NCI-H510A (cell line): ENCODE data around the gene GTSE1.
"Not testable (repeated sequence)": the region's sequence is repeated elsewhere in the genome, so short reads cannot be mapped to it uniquely, and the experiment has no call there.

Experiments used
- DNase-seq: peaks from one replicate; lab custom pipeline; 2025; lab: John Stamatoyannopoulos, UW

Gene GTSE1

GRCh38 chr22:46294784-46295183 lies 1.9 kb upstream of the GTSE1 start:
- no peak for DNase-seq

- DNase-seq = no peak
Measured at GRCh38 chr22:46295277-46295971, 1.2 kb upstream of the GTSE1 start.

- DNase-seq = no peak
Measured at GRCh38 chr22:46297151-46297812, 612 bp downstream of the GTSE1 start.

GRCh38 chr22:46299101-46299500 lies 2.4 kb downstream of the GTSE1 start:
- no peak for DNase-seq

- no peak for DNase-seq
Measured at GRCh38 chr22:46300491-46300890, 3.8 kb downstream of the GTSE1 start.

- no peak for DNase-seq
Measured at GRCh38 chr22:46303347-46303965, 6.8 kb downstream of the GTSE1 start.

GRCh38 chr22:46308283-46308988 lies 11.8 kb downstream of the GTSE1 start:
- no peak for DNase-seq

- no peak for DNase-seq
Measured at GRCh38 chr22:46309526-46310085, 12.9 kb downstream of the GTSE1 start.

GRCh38 chr22:46312056-46312455 lies 15.4 kb downstream of the GTSE1 start:
- no peak for DNase-seq

GRCh38 chr22:46312848-46313247 lies 16.2 kb downstream of the GTSE1 start:
- not testable (repeated sequence) for DNase-seq

- DNase-seq = no peak
Measured at GRCh38 chr22:46315976-46316375, 19.3 kb downstream of the GTSE1 start.

- no peak for DNase-seq
Measured at GRCh38 chr22:46317646-46318045, 21.0 kb downstream of the GTSE1 start.

GRCh38 chr22:46318576-46318975 lies 21.9 kb downstream of the GTSE1 start:
- DNase-seq = no peak

- no peak for DNase-seq
Measured at GRCh38 chr22:46319319-46319718, 22.6 kb downstream of the GTSE1 start.

- no peak for DNase-seq
Measured at GRCh38 chr22:46320166-46320710, 23.6 kb downstream of the GTSE1 start.

- no peak for DNase-seq
Measured at GRCh38 chr22:46320716-46321386, 24.2 kb downstream of the GTSE1 start.

- no peak for DNase-seq
Measured at GRCh38 chr22:46322711-46323110, 26.0 kb downstream of the GTSE1 start.

- no peak for DNase-seq
Measured at GRCh38 chr22:46323162-46323561, 26.5 kb downstream of the GTSE1 start.

GRCh38 chr22:46326066-46326680 lies 29.5 kb downstream of the GTSE1 start:
- DNase-seq = no peak

- no peak for DNase-seq
Measured at GRCh38 chr22:46327691-46328465, 31.2 kb downstream of the GTSE1 start.
